SK-N-MC (cell line): ENCODE measurements around the gene NTRK2.

Experiments
- EZH2 ChIP-seq: fragments of 200-600 bp; sonication (generic); IDR thresholded peaks from one replicate; pipeline ENCODE4 v1.6.1; 2017; ENCODE audit warnings: antibody characterized with exemption
- FOXP2 ChIP-seq: optimal IDR thresholded peaks from 2 replicates; pipeline ENCODE3; 2011; ENCODE audit warnings: mild to moderate bottlenecking, moderate library complexity; ENCODE audit not compliant: insufficient read depth; ENCODE audit errors: extremely low read length, control extremely low read depth
- POLR2AphosphoS5 ChIP-seq: IDR thresholded peaks from 2 replicates; pipeline ENCODE4 v1.6.1; 2012; ENCODE audit warnings: mild to moderate bottlenecking, low read depth, low read length, borderline replicate concordance

DNA sequence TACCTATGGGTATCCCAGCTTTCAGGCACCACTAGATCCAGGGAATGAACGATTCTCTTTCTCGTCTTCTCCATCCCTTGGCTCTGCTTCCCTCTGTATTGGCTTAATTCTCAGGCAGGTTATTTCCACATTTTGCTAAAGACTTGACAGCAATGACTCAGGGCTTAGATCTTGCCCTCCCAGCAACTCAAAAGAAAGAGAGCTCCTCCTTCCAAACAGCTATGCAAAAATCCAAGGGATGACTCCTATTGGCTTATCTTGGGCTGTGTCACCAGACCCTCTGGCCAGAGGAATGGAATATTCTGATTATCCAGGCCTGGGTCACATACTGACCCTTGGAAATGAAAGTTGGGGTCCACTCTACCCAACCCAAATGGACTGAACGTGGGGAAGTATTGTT lies 270.2 kb downstream of the NTRK2 start:
- TF ChIP-seq POLR2AphosphoS5: no peak
- TF ChIP-seq EZH2: no peak
- TF ChIP-seq FOXP2: no peak
